ENCODE results near the gene P2RX3. TPM values are rescaled to one million over a fixed set of nuclear protein-coding genes. Genes with fewer than 3 reads are reported as not detected.

P2RX3 gene
- total and polyA plus RNA-seq, 4 donors: 0.11 TPM; not detected in 3

DNA sequence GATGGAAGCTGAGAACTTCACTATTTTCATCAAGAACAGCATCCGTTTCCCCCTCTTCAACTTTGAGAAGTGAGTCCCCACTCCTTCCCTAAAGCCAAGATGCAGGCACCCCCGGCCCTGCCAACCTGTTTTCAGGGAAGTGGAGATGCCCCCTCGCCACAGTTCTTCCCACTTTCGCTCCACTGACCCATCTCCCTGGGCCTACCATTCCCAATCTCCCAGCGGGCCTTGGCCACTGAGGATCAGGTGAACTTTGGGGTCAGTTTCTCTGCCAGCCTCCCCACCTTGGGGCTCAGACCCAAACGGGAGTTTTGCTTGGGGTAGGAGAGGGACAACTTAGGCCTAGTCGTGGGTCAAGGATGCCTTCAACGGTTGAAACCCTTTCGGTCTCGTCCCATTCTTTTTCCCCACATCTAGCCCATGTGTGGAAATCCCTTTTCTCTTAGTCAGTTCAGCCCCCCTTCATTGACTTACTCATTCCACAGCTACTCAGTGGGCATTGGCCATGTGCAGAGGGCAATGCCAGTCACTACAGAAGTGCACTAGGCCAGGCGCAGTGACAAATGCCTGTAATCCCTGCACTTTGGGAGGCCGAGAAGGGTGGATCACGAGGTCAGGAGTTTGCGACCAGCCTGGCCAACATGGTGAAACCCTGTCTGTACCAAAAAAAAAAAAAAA is 10.6 kb downstream of the P2RX3 start:
- ATAC-seq (ENCODE audit: insufficient read depth, low FRiP score) (no peak), DNase-seq (no peak)
- TF ChIP-seq, protein P1, sequence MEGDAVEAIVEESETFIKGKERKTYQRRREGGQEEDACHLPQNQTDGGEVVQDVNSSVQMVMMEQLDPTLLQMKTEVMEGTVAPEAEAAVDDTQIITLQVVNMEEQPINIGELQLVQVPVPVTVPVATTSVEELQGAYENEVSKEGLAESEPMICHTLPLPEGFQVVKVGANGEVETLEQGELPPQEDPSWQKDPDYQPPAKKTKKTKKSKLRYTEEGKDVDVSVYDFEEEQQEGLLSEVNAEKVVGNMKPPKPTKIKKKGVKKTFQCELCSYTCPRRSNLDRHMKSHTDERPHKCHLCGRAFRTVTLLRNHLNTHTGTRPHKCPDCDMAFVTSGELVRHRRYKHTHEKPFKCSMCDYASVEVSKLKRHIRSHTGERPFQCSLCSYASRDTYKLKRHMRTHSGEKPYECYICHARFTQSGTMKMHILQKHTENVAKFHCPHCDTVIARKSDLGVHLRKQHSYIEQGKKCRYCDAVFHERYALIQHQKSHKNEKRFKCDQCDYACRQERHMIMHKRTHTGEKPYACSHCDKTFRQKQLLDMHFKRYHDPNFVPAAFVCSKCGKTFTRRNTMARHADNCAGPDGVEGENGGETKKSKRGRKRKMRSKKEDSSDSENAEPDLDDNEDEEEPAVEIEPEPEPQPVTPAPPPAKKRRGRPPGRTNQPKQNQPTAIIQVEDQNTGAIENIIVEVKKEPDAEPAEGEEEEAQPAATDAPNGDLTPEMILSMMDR (IDR thresholded peaks at IDR 0.05; ENCODE audit: control extremely low read depth, extremely low read depth): no peak
- Histone ChIP-seq H3K9ac (ENCODE audit: insufficient read depth in 1 of 2, low read length in 2 of 2) (no peak overlapping the region), H3K9me3 (ENCODE audit: control insufficient read depth in 4 of 4, insufficient read depth in 3 of 4, low read length in 3 of 4) (no peaks in the 10 kb centered on the region), H3K27ac (ENCODE audit: low read depth in 1 of 2, low read length in 1 of 2) (no peak overlapping the region), H3K4me1 (ENCODE audit: control insufficient read depth in 5 of 5, insufficient read depth in 5 of 5, low read length in 5 of 5) (no peaks in the 10 kb centered on the region), H3K36me3 (ENCODE audit: control insufficient read depth in 4 of 4, insufficient read depth in 4 of 4, low read length in 4 of 4) (no peaks in the 10 kb centered on the region), H3K4me3 (no peak overlapping the region), H3K27me3 (ENCODE audit: control insufficient read depth in 3 of 3, insufficient read depth in 3 of 3, low read length in 2 of 3) (no peaks in the 10 kb centered on the region)
- 90 to 92% methylated on average over 14 of the region's 14 CpGs for WGBS, 2 donors

DNA sequence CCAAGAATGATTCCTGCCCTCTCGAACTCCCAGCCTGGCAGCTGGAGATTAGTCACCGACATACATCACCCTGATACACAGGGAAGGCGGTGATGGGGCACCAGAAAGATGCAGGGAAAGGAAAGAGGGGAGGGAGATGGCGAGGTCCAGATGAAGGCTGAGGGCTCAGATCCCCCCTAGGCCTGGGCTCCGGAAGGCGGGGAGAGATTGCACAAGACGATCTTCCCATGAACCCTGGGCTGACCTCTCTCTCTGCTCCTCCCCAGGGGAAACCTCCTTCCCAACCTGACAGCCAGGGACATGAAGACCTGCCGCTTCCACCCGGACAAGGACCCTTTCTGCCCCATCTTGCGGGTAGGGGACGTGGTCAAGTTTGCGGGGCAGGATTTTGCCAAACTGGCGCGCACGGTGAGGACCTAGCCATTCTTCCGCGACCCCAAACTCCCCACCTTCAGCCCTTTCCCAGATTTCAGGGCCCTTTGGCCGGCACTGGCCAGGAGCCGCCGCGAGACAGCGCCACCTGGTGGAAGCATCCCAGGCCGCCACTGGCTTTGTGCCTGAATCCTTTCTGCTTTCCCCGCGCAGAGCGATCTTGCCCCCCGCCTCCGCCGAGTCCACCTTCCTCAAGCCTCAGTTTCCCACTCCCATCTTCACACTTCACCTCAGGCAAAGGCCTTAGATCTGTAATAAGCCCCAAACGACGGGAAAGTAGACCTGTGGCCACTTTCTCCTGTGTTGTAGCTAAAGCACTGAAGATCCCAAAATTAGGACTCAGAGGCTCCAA is 11.5 kb downstream of the P2RX3 start:
- no peak overlapping the region for H3K9ac ChIP-seq (ENCODE audit: insufficient read depth in 1 of 2, low read length in 2 of 2)
- H3K9me3 ChIP-seq (ENCODE audit: control insufficient read depth in 4 of 4, insufficient read depth in 3 of 4, low read length in 3 of 4): no peaks in the 10 kb centered on the region
- no peaks in the 10 kb centered on the region for H3K27me3 ChIP-seq (ENCODE audit: control insufficient read depth in 3 of 3, insufficient read depth in 3 of 3, low read length in 2 of 3)
- ATAC-seq (ENCODE audit: insufficient read depth, low FRiP score): peak; percentile 80
- no peaks in the 10 kb centered on the region for H3K4me1 ChIP-seq (ENCODE audit: control insufficient read depth in 5 of 5, insufficient read depth in 5 of 5, low read length in 5 of 5)
- TF ChIP-seq, protein P1 (IDR thresholded peaks at IDR 0.05; ENCODE audit: control extremely low read depth, extremely low read depth): peak; percentile 58
- 27 to 28% methylated on average over 30 to 31 of the region's 31 CpGs for WGBS, 2 donors
- H3K36me3 ChIP-seq (ENCODE audit: control insufficient read depth in 4 of 4, insufficient read depth in 4 of 4, low read length in 4 of 4): no peaks in the 10 kb centered on the region
- peak; percentile 55 to 69 (median 67) for DNase-seq
- no peak overlapping the region for H3K27ac ChIP-seq (ENCODE audit: low read depth in 1 of 2, low read length in 1 of 2)
- no peak overlapping the region for H3K4me3 ChIP-seq

DNA sequence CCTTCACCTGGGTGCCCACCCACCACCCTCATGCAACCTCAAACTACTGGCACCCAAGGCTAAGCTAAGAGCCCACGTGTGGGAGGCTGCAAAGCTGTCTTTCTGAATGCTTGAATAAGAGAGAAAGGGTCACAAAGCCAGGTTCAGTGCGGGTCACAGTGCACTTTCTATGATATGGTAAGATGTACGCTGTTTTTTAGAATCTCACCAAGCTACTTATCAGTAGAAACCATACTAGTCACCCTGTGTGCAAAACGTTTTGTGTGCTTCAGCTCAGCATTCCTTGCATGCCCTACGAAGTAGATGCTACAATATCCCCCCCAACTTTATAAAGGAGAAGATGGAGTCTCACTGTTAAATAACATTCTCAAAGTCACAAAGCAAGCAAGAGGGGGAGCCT is 14.9 kb downstream of the P2RX3 start:
- no peaks in the 10 kb centered on the region for H3K9me3 ChIP-seq (ENCODE audit: control insufficient read depth in 4 of 4, insufficient read depth in 3 of 4, low read length in 3 of 4)
- no peak overlapping the region for H3K4me3 ChIP-seq
- ATAC-seq (ENCODE audit: insufficient read depth, low FRiP score) (no peak), DNase-seq (no peak)
- H3K27ac ChIP-seq (ENCODE audit: low read depth in 1 of 2, low read length in 1 of 2): no peak overlapping the region
- H3K9ac ChIP-seq (ENCODE audit: insufficient read depth in 1 of 2, low read length in 2 of 2): no peak overlapping the region
- TF ChIP-seq, protein P1 (IDR thresholded peaks at IDR 0.05; ENCODE audit: control extremely low read depth, extremely low read depth): no peak
- H3K27me3 ChIP-seq (ENCODE audit: control insufficient read depth in 3 of 3, insufficient read depth in 3 of 3, low read length in 2 of 3): no peaks in the 10 kb centered on the region
- 61 to 67% methylated on average over 5 of the region's 5 CpGs for WGBS, 2 donors
- no peaks in the 10 kb centered on the region for H3K4me1 ChIP-seq (ENCODE audit: control insufficient read depth in 5 of 5, insufficient read depth in 5 of 5, low read length in 5 of 5)
- no peaks in the 10 kb centered on the region for H3K36me3 ChIP-seq (ENCODE audit: control insufficient read depth in 4 of 4, insufficient read depth in 4 of 4, low read length in 4 of 4)

All from lung (tissue), 12 donors.